HepG2 (cell line): ENCODE results near the gene GRIN3B. TPM values are rescaled to one million over a fixed set of nuclear protein-coding genes. Genes with fewer than 3 reads are reported as not detected.
A peak's percentile ranks its signal among the peaks of the same experiment; 100 is the strongest.

ENCODE experiments used
- ETV6 ChIP-seq: sonication (generic); formaldehyde crosslinking; conservative IDR thresholded peaks from 2 replicates; pipeline ENCODE4 v1.4.0; 2020; ENCODE audit warnings: missing genetic modification reagents
- FOXK1 ChIP-seq: sonication (generic); formaldehyde crosslinking; IDR thresholded peaks from 2 replicates; pipeline ENCODE4 v1.4.0; 2020; ENCODE audit warnings: low read depth, missing genetic modification reagents, borderline replicate concordance
- NCOA5 ChIP-seq: sonication (generic); formaldehyde crosslinking; IDR thresholded peaks from 2 replicates; pipeline ENCODE4 v1.4.0; 2020; ENCODE audit warnings: missing genetic modification reagents
- NFE2 ChIP-seq: sonication (generic); formaldehyde crosslinking; IDR thresholded peaks from 2 replicates; pipeline ENCODE4 v1.4.0; 2020; ENCODE audit warnings: missing genetic modification reagents
- NFE2L2 ChIP-seq: fragments of 150-350 bp; IDR thresholded peaks from 2 replicates; pipeline ENCODE4 v1.6.1; 2014; ENCODE audit warnings: low read length
- RAD21 ChIP-seq: fragments of 450-650 bp; formaldehyde crosslinking; IDR thresholded peaks from 2 replicates; pipeline ENCODE4 v1.5.0; 2020; ENCODE audit warnings: mild to moderate bottlenecking
- RFXANK ChIP-seq: IDR thresholded peaks from 2 replicates; pipeline ENCODE4 v1.6.1; 2016
- SP2 ChIP-seq: sonication (generic); formaldehyde crosslinking; IDR thresholded peaks from 2 replicates; pipeline ENCODE4 v1.5.1; 2020; ENCODE audit warnings: mild to moderate bottlenecking, missing genetic modification reagents
- ZMYM2 ChIP-seq: sonication (generic); formaldehyde crosslinking; IDR thresholded peaks from 2 replicates; pipeline ENCODE4 v1.8.0; 2022; ENCODE audit warnings: mild to moderate bottlenecking, missing genetic modification reagents
- ZNF253 ChIP-seq: sonication (generic); formaldehyde crosslinking; IDR thresholded peaks from 2 replicates; pipeline ENCODE4 v1.8.0; 2022; ENCODE audit warnings: mild to moderate bottlenecking, missing genetic modification reagents, borderline replicate concordance
- ZNF556 ChIP-seq: sonication (generic); formaldehyde crosslinking; IDR thresholded peaks from 2 replicates; pipeline ENCODE4 v1.4.0; 2020; ENCODE audit warnings: mild to moderate bottlenecking, missing genetic modification reagents, borderline replicate concordance
- ZNF703 ChIP-seq: sonication (generic); formaldehyde crosslinking; IDR thresholded peaks from 2 replicates; pipeline ENCODE4 v1.5.1; 2020; ENCODE audit warnings: missing genetic modification reagents, mild to moderate bottlenecking, moderate library complexity, borderline replicate concordance
- ZNF773 ChIP-seq: sonication (generic); formaldehyde crosslinking; IDR thresholded peaks from 2 replicates; pipeline ENCODE4 v1.4.0; 2020; ENCODE audit warnings: missing genetic modification reagents, borderline replicate concordance
- polyA plus RNA-seq, 8 experiments: library from polyadenylated mRNA; depleted of rRNA in 3 of 8; stranded (reverse) in 7 of 8; unstranded in 1 of 8; fragments of >200 nt; fragmentation: Illumina TruSeq in 4 of 8; extraction: Trizol in 4 of 8; gene quantifications; 2 replicates each; pipeline versions ENCODE4 v1.2.1 to v1.2.3, GENCODE V29; 2011 to 2016; ENCODE audit warnings: low read depth in 4 of 8, missing spikeins in 1 of 8, mixed read lengths in 1 of 8; ENCODE audit not compliant: insufficient read depth in 1 of 8
- total RNA-seq, 5 experiments: library from RNA; depleted of rRNA; stranded (reverse); fragments of >200 nt; fragmentation: Illumina TruSeq; extraction: Trizol; gene quantifications; 2 replicates each; pipeline ENCODE4 v1.2.3, GENCODE V29; 2016; ENCODE audit warnings: low read depth in 1 of 5
- TF ChIP-seq, protein P1 (sequence below): sonication (generic); formaldehyde crosslinking; IDR thresholded peaks from 2 replicates; pipeline ENCODE4 v1.8.0; 2023; ENCODE audit warnings: mild to moderate bottlenecking, missing genetic modification reagents
- TF ChIP-seq, protein P2 (sequence below): sonication (generic); formaldehyde crosslinking; IDR thresholded peaks from 2 replicates; pipeline ENCODE4 v1.5.1; 2020; ENCODE audit warnings: mild to moderate bottlenecking, missing genetic modification reagents, moderate library complexity
- TF ChIP-seq, protein P3 (sequence below): sonication (generic); formaldehyde crosslinking; IDR thresholded peaks from 2 replicates; pipeline ENCODE4 v1.8.1; 2023; ENCODE audit warnings: missing genetic modification reagents, inconsistent platforms, borderline replicate concordance
- TF ChIP-seq, protein P4 (sequence below): sonication (generic); formaldehyde crosslinking; IDR thresholded peaks from 2 replicates; pipeline ENCODE4 v1.4.0; 2020; ENCODE audit warnings: missing genetic modification reagents
- TF ChIP-seq, protein P5 (sequence below): sonication (generic); formaldehyde crosslinking; conservative IDR thresholded peaks from 2 replicates; pipeline ENCODE4 v1.5.0; 2020; ENCODE audit warnings: missing genetic modification reagents
- TF ChIP-seq, protein P6 (sequence below): IDR thresholded peaks from 2 replicates; pipeline ENCODE4 v1.6.1; 2016; ENCODE audit warnings: mild to moderate bottlenecking

The GRIN3B gene
- total and polyA plus RNA-seq, 2 of the 13 experiments (the other 11 are each of a cell fraction or from before 2014, with no cell fraction given): 0.07 to 0.20 TPM

DNA sequence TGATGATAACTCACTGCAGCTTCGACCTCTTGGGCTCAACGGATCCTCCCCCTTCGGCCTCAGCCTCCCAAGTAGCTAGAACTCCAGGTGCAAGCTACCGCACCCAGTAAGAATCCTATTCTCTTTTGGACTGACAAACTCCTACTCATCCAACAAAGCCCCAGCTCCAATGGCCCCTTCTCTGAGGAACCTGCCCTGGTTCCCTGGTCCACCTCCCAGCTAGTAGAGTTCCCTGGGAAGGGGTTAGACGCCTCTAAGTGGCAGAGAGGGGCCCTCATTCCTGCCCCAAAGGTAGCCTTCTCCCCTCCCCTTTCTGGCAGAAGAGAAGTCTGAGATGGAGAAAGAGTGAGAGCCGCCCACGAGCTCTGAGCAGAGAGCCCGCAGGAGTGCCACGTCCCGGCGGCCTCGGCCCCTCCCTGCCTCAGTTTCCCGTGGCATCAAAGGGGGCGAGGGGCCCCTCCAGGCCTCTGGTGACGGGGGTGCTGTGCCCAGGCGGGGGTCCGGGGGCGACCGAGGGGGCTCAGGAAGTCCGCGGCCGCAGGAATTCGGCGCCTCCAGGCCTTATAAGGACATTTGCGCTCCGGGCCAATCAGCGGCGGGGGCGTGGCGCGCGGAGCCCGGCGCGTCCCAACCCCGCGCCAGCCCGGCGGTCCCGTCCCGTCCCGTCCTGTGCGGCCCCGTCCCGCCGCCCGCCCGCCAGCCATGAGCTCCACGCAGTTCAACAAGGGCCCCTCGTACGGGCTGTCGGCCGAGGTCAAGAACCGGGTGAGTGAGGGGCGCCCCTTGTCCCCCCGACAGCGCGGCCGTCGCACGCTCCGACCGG is 26.0 kb downstream of the GRIN3B start, which contains the start of gene CNN2 (continued):
- peak; percentile 49; the same call in 1 of the 2 replicates for TF ChIP-seq RAD21 (CRISPR knock-in tag)
- TF ChIP-seq NFE2 (CRISPR knock-in tag): no peak
- TF ChIP-seq RFXANK: no peak
- TF ChIP-seq, protein P1, sequence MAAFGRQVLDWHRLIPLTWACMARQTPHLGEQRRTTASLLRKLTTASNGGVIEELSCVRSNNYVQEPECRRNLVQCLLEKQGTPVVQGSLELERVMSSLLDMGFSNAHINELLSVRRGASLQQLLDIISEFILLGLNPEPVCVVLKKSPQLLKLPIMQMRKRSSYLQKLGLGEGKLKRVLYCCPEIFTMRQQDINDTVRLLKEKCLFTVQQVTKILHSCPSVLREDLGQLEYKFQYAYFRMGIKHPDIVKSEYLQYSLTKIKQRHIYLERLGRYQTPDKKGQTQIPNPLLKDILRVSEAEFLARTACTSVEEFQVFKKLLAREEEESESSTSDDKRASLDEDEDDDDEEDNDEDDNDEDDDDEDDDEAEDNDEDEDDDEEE (CRISPR knock-in tag): no peak
- no peak for TF ChIP-seq ETV6 (CRISPR knock-in tag)
- no peak for TF ChIP-seq NCOA5
- no peak for TF ChIP-seq ZNF556 (CRISPR knock-in tag)
- TF ChIP-seq, protein P2, sequence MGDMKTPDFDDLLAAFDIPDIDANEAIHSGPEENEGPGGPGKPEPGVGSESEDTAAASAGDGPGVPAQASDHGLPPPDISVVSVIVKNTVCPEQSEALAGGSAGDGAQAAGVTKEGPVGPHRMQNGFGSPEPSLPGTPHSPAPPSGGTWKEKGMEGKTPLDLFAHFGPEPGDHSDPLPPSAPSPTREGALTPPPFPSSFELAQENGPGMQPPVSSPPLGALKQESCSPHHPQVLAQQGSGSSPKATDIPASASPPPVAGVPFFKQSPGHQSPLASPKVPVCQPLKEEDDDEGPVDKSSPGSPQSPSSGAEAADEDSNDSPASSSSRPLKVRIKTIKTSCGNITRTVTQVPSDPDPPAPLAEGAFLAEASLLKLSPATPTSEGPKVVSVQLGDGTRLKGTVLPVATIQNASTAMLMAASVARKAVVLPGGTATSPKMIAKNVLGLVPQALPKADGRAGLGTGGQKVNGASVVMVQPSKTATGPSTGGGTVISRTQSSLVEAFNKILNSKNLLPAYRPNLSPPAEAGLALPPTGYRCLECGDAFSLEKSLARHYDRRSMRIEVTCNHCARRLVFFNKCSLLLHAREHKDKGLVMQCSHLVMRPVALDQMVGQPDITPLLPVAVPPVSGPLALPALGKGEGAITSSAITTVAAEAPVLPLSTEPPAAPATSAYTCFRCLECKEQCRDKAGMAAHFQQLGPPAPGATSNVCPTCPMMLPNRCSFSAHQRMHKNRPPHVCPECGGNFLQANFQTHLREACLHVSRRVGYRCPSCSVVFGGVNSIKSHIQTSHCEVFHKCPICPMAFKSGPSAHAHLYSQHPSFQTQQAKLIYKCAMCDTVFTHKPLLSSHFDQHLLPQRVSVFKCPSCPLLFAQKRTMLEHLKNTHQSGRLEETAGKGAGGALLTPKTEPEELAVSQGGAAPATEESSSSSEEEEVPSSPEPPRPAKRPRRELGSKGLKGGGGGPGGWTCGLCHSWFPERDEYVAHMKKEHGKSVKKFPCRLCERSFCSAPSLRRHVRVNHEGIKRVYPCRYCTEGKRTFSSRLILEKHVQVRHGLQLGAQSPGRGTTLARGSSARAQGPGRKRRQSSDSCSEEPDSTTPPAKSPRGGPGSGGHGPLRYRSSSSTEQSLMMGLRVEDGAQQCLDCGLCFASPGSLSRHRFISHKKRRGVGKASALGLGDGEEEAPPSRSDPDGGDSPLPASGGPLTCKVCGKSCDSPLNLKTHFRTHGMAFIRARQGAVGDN (CRISPR knock-in tag): peak; percentile 77
- TF ChIP-seq ZNF773 (CRISPR knock-in tag): no peak
- TF ChIP-seq ZMYM2 (CRISPR knock-in tag): no peak
- TF ChIP-seq, protein P3, sequence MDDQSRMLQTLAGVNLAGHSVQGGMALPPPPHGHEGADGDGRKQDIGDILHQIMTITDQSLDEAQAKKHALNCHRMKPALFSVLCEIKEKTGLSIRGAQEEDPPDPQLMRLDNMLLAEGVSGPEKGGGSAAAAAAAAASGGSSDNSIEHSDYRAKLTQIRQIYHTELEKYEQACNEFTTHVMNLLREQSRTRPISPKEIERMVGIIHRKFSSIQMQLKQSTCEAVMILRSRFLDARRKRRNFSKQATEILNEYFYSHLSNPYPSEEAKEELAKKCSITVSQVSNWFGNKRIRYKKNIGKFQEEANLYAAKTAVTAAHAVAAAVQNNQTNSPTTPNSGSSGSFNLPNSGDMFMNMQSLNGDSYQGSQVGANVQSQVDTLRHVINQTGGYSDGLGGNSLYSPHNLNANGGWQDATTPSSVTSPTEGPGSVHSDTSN: no peak
- TF ChIP-seq ZNF253 (CRISPR knock-in tag): no peak
- TF ChIP-seq NFE2L2: no peak
- TF ChIP-seq, protein P4, sequence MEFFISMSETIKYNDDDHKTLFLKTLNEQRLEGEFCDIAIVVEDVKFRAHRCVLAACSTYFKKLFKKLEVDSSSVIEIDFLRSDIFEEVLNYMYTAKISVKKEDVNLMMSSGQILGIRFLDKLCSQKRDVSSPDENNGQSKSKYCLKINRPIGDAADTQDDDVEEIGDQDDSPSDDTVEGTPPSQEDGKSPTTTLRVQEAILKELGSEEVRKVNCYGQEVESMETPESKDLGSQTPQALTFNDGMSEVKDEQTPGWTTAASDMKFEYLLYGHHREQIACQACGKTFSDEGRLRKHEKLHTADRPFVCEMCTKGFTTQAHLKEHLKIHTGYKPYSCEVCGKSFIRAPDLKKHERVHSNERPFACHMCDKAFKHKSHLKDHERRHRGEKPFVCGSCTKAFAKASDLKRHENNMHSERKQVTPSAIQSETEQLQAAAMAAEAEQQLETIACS: no peak
- 0 out of 2 replicates have a peak, but pooled peaks have one; percentile 9 for TF ChIP-seq SP2 (CRISPR knock-in tag)
- TF ChIP-seq ZNF703: no peak
- TF ChIP-seq, protein P5, sequence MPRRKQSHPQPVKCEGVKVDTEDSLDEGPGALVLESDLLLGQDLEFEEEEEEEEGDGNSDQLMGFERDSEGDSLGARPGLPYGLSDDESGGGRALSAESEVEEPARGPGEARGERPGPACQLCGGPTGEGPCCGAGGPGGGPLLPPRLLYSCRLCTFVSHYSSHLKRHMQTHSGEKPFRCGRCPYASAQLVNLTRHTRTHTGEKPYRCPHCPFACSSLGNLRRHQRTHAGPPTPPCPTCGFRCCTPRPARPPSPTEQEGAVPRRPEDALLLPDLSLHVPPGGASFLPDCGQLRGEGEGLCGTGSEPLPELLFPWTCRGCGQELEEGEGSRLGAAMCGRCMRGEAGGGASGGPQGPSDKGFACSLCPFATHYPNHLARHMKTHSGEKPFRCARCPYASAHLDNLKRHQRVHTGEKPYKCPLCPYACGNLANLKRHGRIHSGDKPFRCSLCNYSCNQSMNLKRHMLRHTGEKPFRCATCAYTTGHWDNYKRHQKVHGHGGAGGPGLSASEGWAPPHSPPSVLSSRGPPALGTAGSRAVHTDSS (CRISPR knock-in tag): no peak
- no peak for TF ChIP-seq FOXK1 (CRISPR knock-in tag)
- TF ChIP-seq, protein P6, sequence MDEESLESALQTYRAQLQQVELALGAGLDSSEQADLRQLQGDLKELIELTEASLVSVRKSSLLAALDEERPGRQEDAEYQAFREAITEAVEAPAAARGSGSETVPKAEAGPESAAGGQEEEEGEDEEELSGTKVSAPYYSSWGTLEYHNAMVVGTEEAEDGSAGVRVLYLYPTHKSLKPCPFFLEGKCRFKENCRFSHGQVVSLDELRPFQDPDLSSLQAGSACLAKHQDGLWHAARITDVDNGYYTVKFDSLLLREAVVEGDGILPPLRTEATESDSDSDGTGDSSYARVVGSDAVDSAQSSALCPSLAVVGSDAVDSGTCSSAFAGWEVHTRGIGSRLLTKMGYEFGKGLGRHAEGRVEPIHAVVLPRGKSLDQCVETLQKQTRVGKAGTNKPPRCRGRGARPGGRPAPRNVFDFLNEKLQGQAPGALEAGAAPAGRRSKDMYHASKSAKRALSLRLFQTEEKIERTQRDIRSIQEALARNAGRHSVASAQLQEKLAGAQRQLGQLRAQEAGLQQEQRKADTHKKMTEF: peak; percentile 19; the same call in 1 of the 2 replicates
